SK-N-SH (cell line): ENCODE data around the gene HSPA12A. TPM values are rescaled to one million over a fixed set of nuclear protein-coding genes. Genes with fewer than 3 reads are reported as not detected.

Experiments
- CTCF ChIA-PET: fragments of 300-600, 350-600 bp; formaldehyde crosslinking; extraction: SDS; loops from one replicate; lab custom pipeline; 2021; lab: Yijun Ruan, JAX
- POLR2A ChIA-PET: fragments of 350-600 bp; sonication (Branson Sonifier 250); formaldehyde crosslinking; extraction: SDS; loops from one replicate; lab custom pipeline; 2020; ENCODE audit warnings: antibody characterized with exemption, inconsistent platforms; lab: Yijun Ruan, JAX
- DNase-seq: peaks from one replicate; pipeline ENCODE4 v3.0.0; 2012
- H2AFZ ChIP-seq: fragments of 200-600 bp; sonication (generic); 2 replicates; pipeline ENCODE4 v1.8.1; 2016; ENCODE audit warnings: antibody characterized with exemption, mild to moderate bottlenecking, low read depth
- H3F3A ChIP-seq: fragments of 200-600 bp; sonication (generic); replicated peaks from 2 replicates; pipeline ENCODE3; 2016; ENCODE audit warnings: antibody characterized with exemption, mild to moderate bottlenecking; ENCODE audit not compliant: insufficient read depth
- H3K27ac ChIP-seq, 2 experiments: fragments of 200-500 bp in 1 of 2; fragments of 200-600 bp in 1 of 2; sonication (Bioruptor generic) in 1 of 2; sonication (generic), shearing (Covaris generic) in 1 of 2; 2 replicates each; pipeline versions ENCODE4 v1.5.1 to v1.6.1; 2014 to 2016; ENCODE audit warnings: low read depth in 2 of 2, inconsistent platforms in 1 of 2, low read length in 1 of 2, mild to moderate bottlenecking in 1 of 2, mixed read lengths in 1 of 2
- H3K27me3 ChIP-seq: fragments of 200-600 bp; sonication (generic), shearing (Covaris generic); 2 replicates; pipeline ENCODE4 v1.6.1; 2016; ENCODE audit warnings: mixed run types; ENCODE audit not compliant: insufficient read depth
- H3K36me3 ChIP-seq, 2 experiments: fragments of 200-500 bp in 1 of 2; fragments of 200-600 bp in 1 of 2; sonication (Bioruptor generic) in 1 of 2; sonication (generic) in 1 of 2; replicated peaks in 1 of 2; 2 replicates each; pipeline versions ENCODE3 to v1.5.1; 2014 to 2016; ENCODE audit warnings: low read length in 1 of 2, mild to moderate bottlenecking in 1 of 2; ENCODE audit not compliant: insufficient read depth in 2 of 2, control insufficient read depth in 1 of 2
- H3K4me1 ChIP-seq, 2 experiments: fragments of 200-500 bp in 1 of 2; fragments of 200-600 bp in 1 of 2; sonication (Bioruptor generic) in 1 of 2; sonication (generic), shearing (Covaris generic) in 1 of 2; 2 replicates each; pipeline versions ENCODE4 v1.5.1 to v1.6.1; 2014 to 2016; ENCODE audit warnings: low read depth in 1 of 2, low read length in 1 of 2, mixed run types in 1 of 2; ENCODE audit not compliant: insufficient read depth in 2 of 2, control insufficient read depth in 1 of 2
- H3K4me2 ChIP-seq: fragments of 200-600 bp; sonication (generic), shearing (Covaris generic); 2 replicates; pipeline ENCODE4 v1.6.1; 2017; ENCODE audit warnings: mixed run types
- H3K4me3 ChIP-seq, 2 experiments: fragments of 200-500 bp in 1 of 2; fragments of 200-600 bp in 1 of 2; sonication (Bioruptor generic) in 1 of 2; sonication (generic), shearing (Covaris generic) in 1 of 2; 2 replicates each; pipeline versions ENCODE4 v1.5.1 to v1.8.1; 2014 to 2016; ENCODE audit warnings: low read depth in 2 of 2, inconsistent platforms in 1 of 2, low read length in 1 of 2, mild to moderate bottlenecking in 1 of 2, mixed read lengths in 1 of 2, moderate library complexity in 1 of 2
- H3K79me2 ChIP-seq: fragments of 200-600 bp; sonication (generic); 2 replicates; pipeline ENCODE4 v1.8.1; 2017; ENCODE audit warnings: mild to moderate bottlenecking; ENCODE audit not compliant: insufficient read depth
- H3K9ac ChIP-seq: fragments of 200-600 bp; sonication (generic); 2 replicates; pipeline ENCODE4 v1.6.1; 2017; ENCODE audit warnings: mixed run types
- H3K9me2 ChIP-seq: fragments of 200-600 bp; sonication (generic); 2 replicates; pipeline ENCODE4 v1.6.1; 2017; ENCODE audit warnings: mixed run types
- H3K9me3 ChIP-seq: fragments of 200-600 bp; sonication (generic); 2 replicates; pipeline ENCODE4 v1.6.1; 2017; ENCODE audit warnings: mixed run types, mild to moderate bottlenecking, moderate library complexity
- H4K20me1 ChIP-seq: fragments of 200-600 bp; sonication (generic); 2 replicates; pipeline ENCODE4 v1.6.1; 2017; ENCODE audit warnings: mild to moderate bottlenecking, mixed run types; ENCODE audit not compliant: insufficient read depth
- EZH2phosphoT487 ChIP-seq: fragments of 200-600 bp; sonication (generic); IDR thresholded peaks from 2 replicates; pipeline ENCODE4 v1.6.1; 2017; ENCODE audit warnings: low read depth, mixed run types, mild to moderate bottlenecking, antibody characterized with exemption, moderate library complexity, borderline replicate concordance
- GABPA ChIP-seq: IDR thresholded peaks from 2 replicates; pipeline ENCODE4 v1.4.0; 2012; ENCODE audit warnings: low read depth, mild to moderate bottlenecking
- IRF3 ChIP-seq: fragments of 150-350 bp; IDR thresholded peaks from 2 replicates; pipeline ENCODE4 v1.6.1; 2016; ENCODE audit warnings: mild to moderate bottlenecking, low read depth, low read length
- MXI1 ChIP-seq: IDR thresholded peaks from 2 replicates; pipeline ENCODE4 v1.6.1; 2012; ENCODE audit warnings: mild to moderate bottlenecking, low read depth, low read length, improper control_type of control experiment
- NFIC ChIP-seq: IDR thresholded peaks from 2 replicates; pipeline ENCODE4 v1.4.0; 2012; ENCODE audit warnings: borderline replicate concordance
- RAD21 ChIP-seq: IDR thresholded peaks from 2 replicates; pipeline ENCODE4 v1.6.1; 2012; ENCODE audit warnings: mild to moderate bottlenecking, low read length
- RCOR1 ChIP-seq: fragments of 150-350 bp; IDR thresholded peaks from 2 replicates; pipeline ENCODE4 v1.6.1; 2017; ENCODE audit warnings: antibody characterized with exemption, low read length
- REST ChIP-seq: IDR thresholded peaks from 2 replicates; pipeline ENCODE4 v1.6.1; 2012; ENCODE audit warnings: mild to moderate bottlenecking, low read depth, low read length, moderate library complexity
- RFX5 ChIP-seq: IDR thresholded peaks from 2 replicates; pipeline ENCODE4 v1.6.1; 2012; ENCODE audit warnings: mild to moderate bottlenecking, improper control_type of control experiment, low read length
- RXRA ChIP-seq: IDR thresholded peaks from 2 replicates; pipeline ENCODE4 v1.4.0; 2012; ENCODE audit warnings: low read depth, mild to moderate bottlenecking, borderline replicate concordance
- SMC3 ChIP-seq: IDR thresholded peaks from 2 replicates; pipeline ENCODE4 v1.6.1; 2012; ENCODE audit warnings: low read depth, low read length, improper control_type of control experiment
- TCF12 ChIP-seq: IDR thresholded peaks from 2 replicates; pipeline ENCODE4 v1.4.0; 2012
- USF2 ChIP-seq: fragments of 150-350 bp; IDR thresholded peaks from 2 replicates; pipeline ENCODE4 v1.6.1; 2017; ENCODE audit warnings: antibody characterized with exemption, low read length, low read depth, borderline replicate concordance
- YY1 ChIP-seq: IDR thresholded peaks from 2 replicates; pipeline ENCODE4 v1.4.0; 2012; ENCODE audit warnings: low read depth, mild to moderate bottlenecking
- ZBTB33 ChIP-seq: IDR thresholded peaks from 2 replicates; pipeline ENCODE4 v1.4.0; 2012; ENCODE audit warnings: low read depth, borderline replicate concordance
- WGBS: methylation state at CpG from one replicate; pipeline ENCODE4 v1.1.6; 2017; ENCODE audit warnings: low lambda C conversion rate; 5-methylcytosine and 5-hydroxymethylcytosine counted together
- polyA plus RNA-seq, 3 experiments: library from polyadenylated mRNA; depleted of rRNA; stranded (reverse); fragments of >200 nt; gene quantifications; 2 replicates each; pipeline ENCODE4 v1.2.3, GENCODE V29; 2012

HSPA12A gene
- polyA plus RNA-seq, 1 of the 3 experiments (the other 2 are of a cell fraction) = 2.9 TPM

GRCh38 chr10:116688241-116688711 is 54.1 kb downstream of the HSPA12A start:
- Histone ChIP-seq H3K79me2 (no peaks in the 10 kb centered on the region), H4K20me1 (no peaks in the 10 kb centered on the region), H3K27ac (no peak overlapping the region), H3K36me3 (no peaks in the 10 kb centered on the region), H3K9ac (no peak overlapping the region), H3K9me2 (no peaks in the 10 kb centered on the region), H3K27me3 (no peaks in the 10 kb centered on the region), H3K9me3 (no peaks in the 10 kb centered on the region), H3K4me1 (peaks cover 5 to 6% of the 10 kb centered on the region in 2 experiments; a peak in 1 of 4 replicates), H3K4me3 (no peak overlapping the region), H2AFZ (peak overlapping the region; percentile 53; the same call in 1 of the 2 replicates), H3F3A (no peaks in the 10 kb centered on the region), H3K4me2 (no peak overlapping the region)
- ChIA-PET POLR2A (no interaction called here), CTCF (interaction anchor here (0.6 to 9.2 kb wide), 8 partner anchors 34 to 486 kb away, joined by 3 to 218 read pairs (median 3); partner anchors contain the start of gene HSPA12A)
- TF ChIP-seq RAD21 (no peak), MXI1 (no peak), YY1 (no peak), NFIC (0 out of 2 replicates have a peak, but pooled peaks have one; percentile 20), RXRA (no peak), GABPA (no peak), REST (no peak)
- WGBS = 84% methylated on average over 7 of the region's 7 CpGs
- no peak for DNase-seq

GRCh38 chr10:116687633-116688032 is 54.7 kb downstream of the HSPA12A start:
- Histone ChIP-seq H3K4me2 (no peak overlapping the region), H3K36me3 (no peaks in the 10 kb centered on the region), H3K27ac (no peak overlapping the region), H3K9me2 (no peaks in the 10 kb centered on the region), H3F3A (no peaks in the 10 kb centered on the region), H3K9ac (no peak overlapping the region), H3K79me2 (no peaks in the 10 kb centered on the region), H2AFZ (no peak overlapping the region), H3K27me3 (no peaks in the 10 kb centered on the region), H4K20me1 (no peaks in the 10 kb centered on the region), H3K4me1 (peaks cover 5 to 6% of the 10 kb centered on the region in 2 experiments; a peak in 1 of 4 replicates), H3K4me3 (no peak overlapping the region), H3K9me3 (no peaks in the 10 kb centered on the region)
- TF ChIP-seq USF2 (no peak), IRF3 (no peak), GABPA (no peak), TCF12 (no peak), EZH2phosphoT487 (no peak), SMC3 (no peak), RFX5 (no peak), ZBTB33 (no peak), RCOR1 (no peak)
- POLR2A ChIA-PET = no interaction called here
- 71% methylated on average over 6 of the region's 6 CpGs for WGBS
- CTCF ChIA-PET = interaction anchor here (0.7 to 9.2 kb wide), 7 partner anchors 9 to 487 kb away, joined by 3 to 218 read pairs (median 4); no protein-coding TSS in a partner anchor
- DNase-seq = no peak
